Measurements from ENCODE around the gene ANKRD35. TPM values are rescaled to one million over a fixed set of nuclear protein-coding genes. Genes with fewer than 3 reads are reported as not detected.
"Not testable (repeated sequence)": the region's sequence is repeated elsewhere in the genome, so short reads cannot be mapped to it uniquely, and the experiment has no call there.

Gene ANKRD35, protein sequence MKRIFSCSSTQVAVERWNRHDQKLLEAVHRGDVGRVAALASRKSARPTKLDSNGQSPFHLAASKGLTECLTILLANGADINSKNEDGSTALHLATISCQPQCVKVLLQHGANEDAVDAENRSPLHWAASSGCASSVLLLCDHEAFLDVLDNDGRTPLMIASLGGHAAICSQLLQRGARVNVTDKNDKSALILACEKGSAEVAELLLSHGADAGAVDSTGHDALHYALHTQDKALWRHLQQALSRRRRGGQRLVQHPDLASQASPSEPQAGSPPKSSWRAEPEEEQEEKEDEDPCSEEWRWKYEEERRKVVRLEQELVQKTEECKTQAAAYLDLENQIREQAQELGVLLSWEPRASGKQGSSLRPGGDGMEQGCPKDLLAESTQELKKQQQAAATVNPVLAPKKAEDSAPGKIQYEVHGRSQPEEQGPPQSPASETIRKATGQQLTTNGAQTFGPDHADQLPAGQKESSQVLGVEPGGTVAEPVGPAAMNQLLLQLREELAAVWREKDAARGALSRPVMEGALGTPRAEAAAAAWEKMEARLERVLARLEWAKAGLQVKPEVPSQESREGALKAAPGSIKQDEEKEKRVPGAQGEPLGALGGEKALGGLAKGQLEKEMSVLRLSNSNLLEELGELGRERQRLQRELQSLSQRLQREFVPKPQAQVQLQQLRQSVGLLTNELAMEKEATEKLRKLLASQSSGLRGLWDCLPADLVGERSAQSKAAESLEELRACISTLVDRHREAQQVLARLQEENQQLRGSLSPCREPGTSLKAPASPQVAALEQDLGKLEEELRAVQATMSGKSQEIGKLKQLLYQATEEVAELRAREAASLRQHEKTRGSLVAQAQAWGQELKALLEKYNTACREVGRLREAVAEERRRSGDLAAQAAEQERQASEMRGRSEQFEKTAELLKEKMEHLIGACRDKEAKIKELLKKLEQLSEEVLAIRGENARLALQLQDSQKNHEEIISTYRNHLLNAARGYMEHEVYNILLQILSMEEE
- total RNA-seq: not detected

DNA sequence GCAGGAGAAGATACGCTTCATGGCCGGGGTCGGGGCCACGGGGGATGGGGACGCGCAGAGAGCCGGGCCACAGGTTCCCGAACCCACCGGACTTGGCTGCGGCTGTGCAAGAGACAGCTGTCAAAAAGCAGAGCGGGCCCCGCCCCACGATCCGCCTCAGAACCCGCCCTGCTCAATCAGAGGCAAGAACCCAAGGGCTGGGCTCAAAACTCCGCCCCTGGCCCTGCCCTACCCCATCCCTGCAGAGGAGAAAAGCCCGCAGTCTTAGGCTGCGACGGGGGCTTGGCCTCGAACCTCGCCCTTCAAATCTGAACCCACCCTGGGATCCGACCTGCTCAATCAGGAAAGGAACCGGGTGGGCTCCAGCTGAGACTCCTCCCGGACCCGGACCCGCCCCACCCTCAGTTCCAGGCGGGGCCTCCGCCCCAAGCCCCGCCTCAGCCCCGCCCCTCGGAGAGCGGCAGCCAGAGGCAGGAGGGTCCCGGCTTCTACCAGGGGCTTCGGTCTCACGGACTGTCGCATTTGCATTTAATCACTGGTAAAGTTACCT, at the start of gene ANKRD35:
Gene ANKRD35, minus strand, starts transcription at position 129 of the 550 bp plus-strand sequence. Its CDS starts 108 bp downstream, at position 21.
- Histone ChIP-seq H3K27me3 (ENCODE audit: insufficient read depth, low read length) (peaks cover 13% of the 10 kb centered on the region), H3K9me3 (ENCODE audit: low read depth, low read length) (no peaks in the 10 kb centered on the region), H3K4me1 (ENCODE audit: insufficient read depth, low read length) (peaks cover 10% of the 10 kb centered on the region), H3K4me3 (ENCODE audit: low read length) (peak within 1 kb of the TSS; percentile 54)

DNA sequence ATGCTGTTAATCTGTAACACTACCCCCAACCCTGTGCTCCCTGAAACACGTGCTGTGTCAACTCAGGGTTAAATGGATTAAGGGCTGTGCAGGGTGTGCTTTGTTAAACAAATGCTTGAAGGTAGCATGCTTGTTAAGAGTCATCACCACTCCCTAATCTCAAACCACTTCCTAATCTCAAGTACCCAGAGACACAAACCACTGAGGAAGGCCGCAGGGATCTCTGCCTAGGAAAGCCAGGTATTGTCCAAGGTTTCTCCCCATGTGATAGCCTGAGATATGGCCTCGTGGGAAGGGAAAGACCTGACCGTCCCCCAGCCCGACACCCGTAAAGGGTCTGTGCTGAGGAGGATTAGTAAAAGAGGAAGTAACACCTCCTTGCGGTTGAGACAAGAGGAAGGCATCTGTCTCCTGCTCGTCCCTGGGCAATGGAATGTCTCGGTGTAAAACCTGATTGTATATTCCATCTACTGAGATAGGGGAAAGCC, 46.9 kb upstream of the ANKRD35 start:
- H3K4me3 ChIP-seq (ENCODE audit: low read length); H3K27me3 ChIP-seq (ENCODE audit: insufficient read depth, low read length); H3K9me3 ChIP-seq (ENCODE audit: low read depth, low read length): not testable (repeated sequence)
- peaks cover 31% of the 10 kb centered on the region for H3K4me1 ChIP-seq (ENCODE audit: insufficient read depth, low read length)

DNA sequence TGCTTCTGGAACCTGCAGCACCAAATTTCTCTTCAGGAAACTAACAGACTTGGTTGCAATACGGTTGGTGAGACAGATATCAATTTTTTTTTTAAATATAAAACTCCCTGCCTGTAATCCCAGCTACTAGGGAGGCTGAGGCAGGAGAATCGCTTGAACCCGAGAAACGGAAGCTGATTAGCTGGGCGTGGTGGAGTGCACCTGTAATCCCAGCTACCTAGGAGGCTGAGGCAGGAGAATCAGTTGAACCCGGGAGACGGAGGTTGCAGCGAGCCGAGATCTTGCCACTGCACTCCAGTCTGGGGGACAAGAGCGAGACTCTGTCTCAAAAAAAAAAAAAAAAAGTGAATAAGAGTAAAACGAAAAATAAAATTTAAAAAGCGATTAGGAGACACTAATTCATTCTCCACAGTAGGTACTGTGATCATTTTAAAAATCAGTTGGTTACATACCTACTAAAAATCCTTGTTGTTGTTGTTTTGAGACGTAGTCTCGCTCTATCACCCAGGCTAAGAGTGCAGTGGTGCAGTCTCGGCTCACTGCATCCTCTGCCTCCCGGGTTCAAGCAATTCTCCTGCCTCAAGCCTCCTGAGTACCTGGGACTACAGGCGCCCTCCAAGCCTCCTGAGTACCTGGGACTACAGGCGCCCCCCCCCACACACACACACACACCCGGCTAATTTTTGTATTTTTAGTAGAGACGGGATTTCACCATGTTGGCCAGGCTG, 42.4 kb upstream of the ANKRD35 start:
- Histone ChIP-seq H3K27me3 (ENCODE audit: insufficient read depth, low read length) (no peaks in the 10 kb centered on the region), H3K4me3 (ENCODE audit: low read length) (peak overlapping the region; percentile 63), H3K9me3 (ENCODE audit: low read depth, low read length) (no peaks in the 10 kb centered on the region), H3K4me1 (ENCODE audit: insufficient read depth, low read length) (peaks cover 42% of the 10 kb centered on the region)

DNA sequence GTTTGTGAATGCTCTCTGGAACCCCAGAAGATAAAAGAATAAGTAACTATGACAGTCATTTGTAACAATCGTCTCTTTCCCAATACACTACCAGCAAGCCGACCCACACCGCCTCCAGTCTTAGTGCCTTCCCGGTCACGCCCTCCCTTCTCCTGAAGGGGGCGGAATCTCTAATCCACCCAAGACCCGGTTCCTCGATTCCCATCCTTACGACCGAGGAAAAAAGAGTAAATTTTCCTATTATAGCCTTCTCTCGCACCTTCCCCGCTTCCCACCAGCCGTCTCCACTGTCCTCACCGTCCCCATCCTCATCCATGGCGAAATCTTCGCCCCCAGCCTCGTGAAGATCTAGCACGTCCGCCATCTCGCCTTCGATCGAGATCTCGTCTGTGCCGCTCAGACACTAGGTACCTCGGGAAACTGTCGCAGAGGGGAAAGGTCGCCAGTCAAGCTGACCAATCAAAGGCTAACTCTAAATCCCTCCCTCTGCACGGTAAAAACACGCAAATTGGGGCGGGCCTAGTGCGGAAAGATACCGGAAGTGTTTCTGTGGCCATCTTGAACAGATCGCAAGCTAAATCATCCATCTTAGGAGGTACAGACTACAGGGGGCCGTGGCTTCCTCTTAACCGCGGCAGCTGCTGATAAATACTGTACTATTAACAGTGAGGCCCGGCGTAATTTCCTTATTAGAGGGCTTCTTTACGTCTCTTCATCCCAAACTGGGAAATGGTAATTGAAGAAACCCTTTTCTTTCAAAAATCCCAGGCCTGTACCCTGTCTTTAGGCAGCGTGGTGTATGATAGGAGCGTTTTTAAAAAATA, 41.6 kb upstream of the ANKRD35 start, which contains the start of gene RBM8A:
Gene RBM8A, minus strand, starts transcription at position 422 of the 824 bp plus-strand sequence. Its CDS starts 58 bp downstream, at position 364.
- Histone ChIP-seq H3K4me1 (ENCODE audit: insufficient read depth, low read length) (peaks cover 39% of the 10 kb centered on the region), H3K27me3 (ENCODE audit: insufficient read depth, low read length) (no peaks in the 10 kb centered on the region), H3K4me3 (ENCODE audit: low read length) (peak within 1 kb of the TSS; percentile 63), H3K9me3 (ENCODE audit: low read depth, low read length) (no peaks in the 10 kb centered on the region)

DNA sequence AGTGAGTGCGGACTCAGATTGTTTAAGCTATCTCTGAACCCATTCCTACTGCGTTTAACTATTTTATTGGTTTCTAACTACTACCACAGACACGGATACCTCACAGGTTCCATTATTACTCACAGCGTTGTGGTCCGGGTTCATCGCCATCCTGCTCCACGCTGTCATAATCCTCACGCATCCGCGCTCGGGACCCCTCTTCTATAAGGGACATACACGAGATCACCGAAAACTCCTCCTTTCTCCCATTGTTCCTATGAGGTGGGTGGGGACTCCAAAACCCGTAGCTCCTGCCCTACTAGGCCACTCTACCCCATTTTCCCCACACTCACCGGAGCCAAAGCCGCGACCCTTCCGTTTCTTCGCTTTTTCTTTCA, 41.0 kb upstream of the ANKRD35 start:
- Histone ChIP-seq H3K9me3 (ENCODE audit: low read depth, low read length) (no peaks in the 10 kb centered on the region), H3K27me3 (ENCODE audit: insufficient read depth, low read length) (no peaks in the 10 kb centered on the region), H3K4me1 (ENCODE audit: insufficient read depth, low read length) (peaks cover 33% of the 10 kb centered on the region), H3K4me3 (ENCODE audit: low read length) (peak overlapping the region; percentile 63)

DNA sequence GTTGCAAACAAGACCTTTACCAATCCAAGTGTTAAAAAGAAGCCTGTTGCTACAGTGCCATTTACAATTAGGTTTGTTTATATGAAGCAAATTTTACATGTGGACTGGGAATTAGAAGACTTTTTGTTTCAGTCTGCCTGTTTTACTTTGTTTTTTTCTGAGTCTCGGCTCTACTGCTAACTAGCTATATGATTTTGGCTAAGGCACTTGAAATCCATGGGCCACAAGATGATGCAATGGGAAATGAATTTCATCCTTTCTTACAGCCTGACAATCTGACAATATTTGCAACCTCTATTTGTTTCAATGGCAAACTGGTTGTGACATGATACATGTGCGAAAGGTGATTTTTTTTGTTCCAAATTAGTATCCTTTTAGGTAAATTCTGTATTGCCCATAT, 36.6 kb upstream of the ANKRD35 start:
- peaks cover 43% of the 10 kb centered on the region for H3K4me1 ChIP-seq (ENCODE audit: insufficient read depth, low read length)
- H3K27me3 ChIP-seq (ENCODE audit: insufficient read depth, low read length): no peaks in the 10 kb centered on the region
- H3K4me3 ChIP-seq (ENCODE audit: low read length): no peak overlapping the region
- H3K9me3 ChIP-seq (ENCODE audit: low read depth, low read length): no peaks in the 10 kb centered on the region

DNA sequence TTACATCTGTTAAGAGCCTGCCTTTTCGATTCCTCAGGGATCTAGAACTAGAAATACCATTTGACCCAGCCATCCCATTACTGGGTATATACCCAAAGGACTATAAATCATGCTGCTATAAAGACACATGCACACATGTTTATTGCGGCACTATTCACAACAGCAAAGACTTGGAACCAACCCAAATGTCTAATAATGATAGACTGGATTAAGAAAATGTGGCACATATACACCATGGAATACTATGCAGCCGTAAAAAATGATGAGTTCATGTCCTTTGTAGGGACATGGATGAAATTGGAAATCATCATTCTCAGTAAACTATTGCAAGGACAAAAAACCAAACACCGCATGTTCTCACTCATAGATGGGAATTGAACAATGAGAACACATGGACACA, 34.6 kb upstream of the ANKRD35 start:
- H3K9me3 ChIP-seq (ENCODE audit: low read depth, low read length); H3K27me3 ChIP-seq (ENCODE audit: insufficient read depth, low read length); H3K4me3 ChIP-seq (ENCODE audit: low read length): not testable (repeated sequence)
- peaks cover 33% of the 10 kb centered on the region for H3K4me1 ChIP-seq (ENCODE audit: insufficient read depth, low read length)

DNA sequence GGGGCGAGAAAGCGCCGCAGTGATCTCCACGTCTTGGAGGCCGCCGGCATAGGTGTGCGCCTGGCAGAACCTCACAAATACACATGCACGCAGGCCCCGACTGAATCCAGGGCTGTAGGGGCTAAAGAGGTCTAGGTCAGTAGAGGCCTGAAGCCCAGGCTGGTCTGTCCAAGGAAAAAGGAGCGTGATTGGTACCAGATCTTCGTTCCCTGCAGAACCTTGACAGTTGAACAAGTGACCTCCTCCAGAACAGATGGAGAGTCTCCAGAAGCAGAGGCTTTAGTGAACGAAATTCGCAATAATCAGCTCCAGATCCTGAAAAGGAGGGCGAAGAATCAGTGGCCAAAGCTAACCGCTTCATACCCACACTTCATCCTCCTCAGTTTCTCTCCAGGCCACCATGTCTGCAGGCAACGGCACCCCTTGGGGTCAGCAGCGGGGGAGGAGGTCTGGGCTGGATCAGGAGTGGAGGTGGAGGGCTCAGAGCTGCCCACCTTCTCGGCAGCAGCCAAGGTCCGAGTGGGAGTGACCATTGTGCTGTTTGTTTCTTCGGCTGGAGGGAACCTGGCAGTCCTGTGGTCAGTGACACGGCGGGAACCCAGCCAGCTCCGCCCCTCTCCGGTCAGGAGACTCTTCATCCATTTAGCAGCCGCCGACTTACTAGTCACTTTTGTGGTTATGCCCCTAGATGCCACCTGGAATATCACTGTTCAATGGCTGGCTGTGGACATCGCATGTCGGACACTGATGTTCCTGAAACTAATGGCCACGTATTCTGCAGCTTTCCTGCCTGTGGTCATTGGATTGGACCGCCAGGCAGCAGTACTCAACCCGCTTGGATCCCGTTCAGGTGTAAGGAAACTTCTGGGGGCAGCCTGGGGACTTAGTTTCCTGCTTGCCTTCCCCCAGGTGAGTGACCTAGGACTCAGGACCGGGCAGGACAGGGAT, 33.6 kb upstream of the ANKRD35 start:
- peaks cover 33% of the 10 kb centered on the region for H3K4me1 ChIP-seq (ENCODE audit: insufficient read depth, low read length)
- H3K4me3 ChIP-seq (ENCODE audit: low read length): peak overlapping the region; percentile 86
- H3K27me3 ChIP-seq (ENCODE audit: insufficient read depth, low read length): no peaks in the 10 kb centered on the region
- H3K9me3 ChIP-seq (ENCODE audit: low read depth, low read length): no peaks in the 10 kb centered on the region

DNA sequence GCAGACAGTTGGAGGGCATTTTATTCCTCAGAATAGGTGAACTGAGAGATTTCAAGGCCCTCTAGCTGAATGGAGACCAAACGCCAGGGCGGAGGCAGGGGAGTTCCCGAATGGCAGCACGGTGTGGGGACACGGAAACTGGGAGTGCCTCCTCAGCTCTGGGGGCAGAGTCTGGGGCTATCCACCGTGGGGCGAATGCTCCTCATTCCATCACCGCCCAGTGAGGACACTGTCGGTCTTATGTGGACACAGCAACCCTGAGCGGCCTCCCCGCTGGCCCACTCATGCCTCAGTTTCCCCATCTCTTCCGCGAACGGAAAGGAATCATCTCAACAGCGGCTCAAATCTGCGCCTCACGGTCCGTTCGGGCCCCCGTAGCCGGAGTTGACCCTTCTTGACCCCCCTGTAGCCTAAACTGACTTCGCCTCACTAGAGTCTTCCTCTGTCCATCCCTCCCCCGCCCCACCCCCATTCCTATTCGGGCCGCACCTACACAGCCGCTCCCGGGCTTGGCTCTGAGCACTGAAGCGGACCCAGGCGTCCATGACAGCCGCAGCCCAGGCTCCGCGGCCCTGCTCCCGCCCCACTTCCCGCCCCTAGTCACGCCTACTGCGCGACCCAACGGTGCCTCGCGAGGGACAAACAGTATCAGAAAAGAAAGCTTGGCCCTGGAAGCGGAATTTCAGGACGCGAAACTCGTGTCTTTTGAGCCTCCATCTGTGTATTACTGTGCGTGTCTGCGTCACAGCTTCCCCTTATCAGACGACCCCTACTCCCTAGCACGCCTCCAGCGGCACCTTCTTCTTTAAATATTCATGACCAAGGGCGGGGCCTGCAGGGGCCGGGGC, 32.7 kb upstream of the ANKRD35 start, which contains the start of gene PEX11B:
Gene PEX11B, minus strand, starts transcription at position 574 of the 848 bp plus-strand sequence. Its CDS starts 29 bp downstream, at position 545.
- Histone ChIP-seq H3K27me3 (ENCODE audit: insufficient read depth, low read length) (no peaks in the 10 kb centered on the region), H3K4me3 (ENCODE audit: low read length) (peak within 1 kb of the TSS; percentile 86), H3K9me3 (ENCODE audit: low read depth, low read length) (no peaks in the 10 kb centered on the region), H3K4me1 (ENCODE audit: insufficient read depth, low read length) (peaks cover 32% of the 10 kb centered on the region)

DNA sequence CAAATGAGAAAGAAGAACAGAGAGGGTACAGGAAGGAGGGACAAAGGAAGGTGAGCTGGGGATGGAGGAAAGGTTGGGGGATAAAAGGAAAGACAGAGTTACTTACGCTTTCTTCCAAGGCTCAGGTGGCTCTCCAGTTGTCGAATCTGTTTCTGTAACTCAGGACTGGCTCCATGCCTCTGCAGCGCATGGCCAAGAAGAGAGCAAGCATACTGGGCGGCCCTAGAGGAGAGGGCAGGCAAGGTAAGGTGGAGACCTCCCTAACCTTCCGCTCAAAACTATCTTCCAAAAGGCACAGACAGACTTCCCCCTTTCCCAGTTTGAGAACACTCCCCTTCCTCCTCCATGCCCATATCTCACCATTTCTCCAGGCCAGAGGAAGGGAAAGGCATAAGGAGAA, 31.9 kb upstream of the ANKRD35 start:
- Histone ChIP-seq H3K27me3 (ENCODE audit: insufficient read depth, low read length) (no peaks in the 10 kb centered on the region), H3K9me3 (ENCODE audit: low read depth, low read length) (no peaks in the 10 kb centered on the region), H3K4me3 (ENCODE audit: low read length) (peak overlapping the region; percentile 86), H3K4me1 (ENCODE audit: insufficient read depth, low read length) (peaks cover 25% of the 10 kb centered on the region)

DNA sequence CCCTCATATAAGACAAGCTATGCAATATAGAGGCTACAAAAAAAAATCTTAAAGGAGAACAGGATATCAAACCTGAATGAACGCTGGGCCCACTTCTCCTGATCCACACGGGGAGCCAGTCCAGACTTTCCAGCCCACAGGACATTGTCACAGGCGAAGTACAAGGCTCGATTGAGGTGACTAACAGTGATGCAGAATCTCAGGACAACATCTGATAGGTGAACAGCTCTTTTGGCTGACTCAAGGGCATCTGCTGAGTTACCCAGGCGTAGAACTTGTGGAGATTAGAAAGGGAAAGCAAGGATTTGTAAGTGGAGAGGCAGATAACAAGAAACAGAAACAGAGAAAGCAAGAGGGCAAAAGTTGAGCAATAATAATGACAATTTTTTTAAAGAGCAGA, 31.1 kb upstream of the ANKRD35 start:
- Histone ChIP-seq H3K9me3 (ENCODE audit: low read depth, low read length) (no peaks in the 10 kb centered on the region), H3K4me1 (ENCODE audit: insufficient read depth, low read length) (peaks cover 25% of the 10 kb centered on the region), H3K4me3 (ENCODE audit: low read length) (no peak overlapping the region), H3K27me3 (ENCODE audit: insufficient read depth, low read length) (no peaks in the 10 kb centered on the region)

DNA sequence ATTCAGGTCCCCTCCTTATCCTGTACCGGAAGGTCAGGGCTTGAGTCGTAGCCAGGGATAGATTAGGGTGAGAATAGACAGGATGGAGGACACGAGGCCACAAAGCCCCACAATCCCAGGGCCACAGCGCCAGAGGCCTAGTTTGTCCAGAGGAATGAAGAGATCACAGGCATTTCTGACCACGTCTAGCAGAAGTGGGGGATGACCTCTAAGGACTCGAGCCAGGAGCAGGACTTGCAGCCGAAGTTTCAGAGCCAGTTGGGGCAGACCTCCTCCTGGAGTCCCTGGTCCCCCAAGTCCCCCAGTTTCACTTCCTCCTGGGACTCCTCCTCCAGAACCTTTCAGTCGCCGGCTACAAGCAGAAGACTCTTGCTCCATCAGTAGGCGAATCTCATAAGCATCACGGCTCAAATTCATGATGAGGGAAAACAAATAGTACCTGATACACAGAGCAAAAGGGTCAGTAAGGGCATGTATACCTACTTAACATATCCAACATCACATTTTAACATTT, 26.5 kb upstream of the ANKRD35 start:
- H3K27me3 ChIP-seq (ENCODE audit: insufficient read depth, low read length): no peaks in the 10 kb centered on the region
- H3K4me1 ChIP-seq (ENCODE audit: insufficient read depth, low read length): peaks cover 3% of the 10 kb centered on the region
- H3K4me3 ChIP-seq (ENCODE audit: low read length): no peak overlapping the region
- no peaks in the 10 kb centered on the region for H3K9me3 ChIP-seq (ENCODE audit: low read depth, low read length)
